ENCODE data around the gene NSMCE1. TPM values are rescaled to one million over a fixed set of nuclear protein-coding genes. Genes with fewer than 3 reads are reported as not detected.
A peak's percentile ranks its signal among the peaks of the same experiment; 100 is the strongest.
"Not testable (repeated sequence)": the region's sequence is repeated elsewhere in the genome, so short reads cannot be mapped to it uniquely, and the experiment has no call there.

The NSMCE1 gene
- total RNA-seq, 1 donor from 2014 or later: 21.0 TPM

DNA sequence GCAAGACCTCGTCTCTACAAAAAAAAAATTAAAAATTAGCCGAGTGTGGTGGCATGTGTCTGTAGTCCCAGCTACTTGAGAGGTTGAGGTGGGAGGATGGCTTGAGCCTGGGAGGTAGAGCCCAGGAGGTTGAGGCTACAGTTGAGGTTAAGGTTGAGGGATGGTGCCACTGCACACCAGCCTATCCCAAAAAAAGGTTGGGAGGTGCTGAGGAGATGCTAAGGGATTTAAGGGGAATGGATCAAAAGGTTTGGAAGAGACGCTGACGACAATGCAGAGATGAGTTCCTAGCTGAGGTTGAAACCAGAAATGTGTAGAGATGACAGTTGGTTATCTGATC, 4.7 kb upstream of the NSMCE1 start:
- TF ChIP-seq CTCF (IDR thresholded peaks at IDR 0.05; ENCODE audit: unreplicated experiment): no peak
- Mint-ChIP-seq H3K36me3 (ENCODE audit: low read depth, unreplicated experiment) (no peaks in the 10 kb centered on the region), H3K27me3 (ENCODE audit: unreplicated experiment) (peaks cover 4% of the 10 kb centered on the region)

DNA sequence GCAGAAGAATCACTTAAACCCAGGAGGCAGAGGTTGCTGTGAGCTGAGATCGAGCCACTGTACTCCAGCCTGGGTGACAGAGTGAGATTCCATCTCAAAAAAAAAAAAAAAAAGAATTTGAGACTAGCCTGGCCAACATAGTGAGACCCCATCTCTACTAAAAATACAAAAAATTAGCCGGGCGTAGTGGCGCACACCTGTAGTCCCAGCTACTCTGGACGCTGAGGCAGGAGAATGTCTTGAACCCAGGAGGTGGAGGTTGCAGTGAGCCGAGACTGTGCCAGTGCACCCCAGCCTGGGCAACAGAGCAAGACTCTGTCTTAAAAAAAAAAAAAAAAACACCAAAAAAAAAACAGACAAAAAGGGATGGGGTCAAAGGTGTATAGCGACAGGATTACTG, 4.1 kb upstream of the NSMCE1 start:
- not testable (repeated sequence) for H3K27ac Mint-ChIP-seq (ENCODE audit: unreplicated experiment); H3K36me3 Mint-ChIP-seq (ENCODE audit: low read depth, unreplicated experiment); H3K4me3 Mint-ChIP-seq (ENCODE audit: unreplicated experiment); H3K9me3 Mint-ChIP-seq (ENCODE audit: unreplicated experiment); DNase-seq (ENCODE audit: low spot score); H3K4me1 Mint-ChIP-seq (ENCODE audit: unreplicated experiment); H3K27me3 Mint-ChIP-seq (ENCODE audit: unreplicated experiment)

More for the DNA sequence above, 4.7 kb upstream of the NSMCE1 start:
- DNase-seq (ENCODE audit: low spot score): no peak
- Mint-ChIP-seq H3K4me1 (ENCODE audit: unreplicated experiment) (peaks cover 3% of the 10 kb centered on the region), H3K4me3 (ENCODE audit: unreplicated experiment) (no peak overlapping the region), H3K9me3 (ENCODE audit: unreplicated experiment) (no peaks in the 10 kb centered on the region), H3K27ac (ENCODE audit: unreplicated experiment) (no peak overlapping the region)

GRCh38 chr16:27272076-27272475, 3.5 kb upstream of the NSMCE1 start:
- peaks cover 3% of the 10 kb centered on the region for H3K4me1 Mint-ChIP-seq (ENCODE audit: unreplicated experiment)
- no peak for TF ChIP-seq CTCF (IDR thresholded peaks at IDR 0.05; ENCODE audit: unreplicated experiment)
- H3K36me3 Mint-ChIP-seq (ENCODE audit: low read depth, unreplicated experiment): no peaks in the 10 kb centered on the region
- DNase-seq (ENCODE audit: low spot score): no peak
- no peak overlapping the region for H3K27ac Mint-ChIP-seq (ENCODE audit: unreplicated experiment)
- no peak overlapping the region for H3K4me3 Mint-ChIP-seq (ENCODE audit: unreplicated experiment)
- H3K9me3 Mint-ChIP-seq (ENCODE audit: unreplicated experiment): no peaks in the 10 kb centered on the region
- peaks cover 4% of the 10 kb centered on the region for H3K27me3 Mint-ChIP-seq (ENCODE audit: unreplicated experiment)

- Mint-ChIP-seq H3K4me1 (ENCODE audit: unreplicated experiment) (peaks cover 3% of the 10 kb centered on the region), H3K27ac (ENCODE audit: unreplicated experiment) (no peak overlapping the region), H3K9me3 (ENCODE audit: unreplicated experiment) (no peaks in the 10 kb centered on the region), H3K4me3 (ENCODE audit: unreplicated experiment) (no peak overlapping the region), H3K27me3 (ENCODE audit: unreplicated experiment) (peaks cover 4% of the 10 kb centered on the region), H3K36me3 (ENCODE audit: low read depth, unreplicated experiment) (no peaks in the 10 kb centered on the region)
- TF ChIP-seq CTCF (IDR thresholded peaks at IDR 0.05; ENCODE audit: unreplicated experiment): no peak
- DNase-seq (ENCODE audit: low spot score): no peak
Observed at GRCh38 chr16:27270349-27270748, 1.8 kb upstream of the NSMCE1 start.

GRCh38 chr16:27269300-27270150, 953 bp upstream of the NSMCE1 start:
- H3K27ac Mint-ChIP-seq (ENCODE audit: unreplicated experiment): no peak overlapping the region
- peak overlapping the region; percentile 11 for H3K4me3 Mint-ChIP-seq (ENCODE audit: unreplicated experiment)
- DNase-seq (ENCODE audit: low spot score): no peak
- H3K36me3 Mint-ChIP-seq (ENCODE audit: low read depth, unreplicated experiment): no peaks in the 10 kb centered on the region
- TF ChIP-seq CTCF (IDR thresholded peaks at IDR 0.05; ENCODE audit: unreplicated experiment): no peak
- no peaks in the 10 kb centered on the region for H3K9me3 Mint-ChIP-seq (ENCODE audit: unreplicated experiment)
- H3K4me1 Mint-ChIP-seq (ENCODE audit: unreplicated experiment): peaks cover 3% of the 10 kb centered on the region
- H3K27me3 Mint-ChIP-seq (ENCODE audit: unreplicated experiment): peaks cover 4% of the 10 kb centered on the region
